Neural progenitor cell (in vitro differentiated cells): ENCODE data around the gene GSG1L. TPM values are rescaled to one million over a fixed set of nuclear protein-coding genes. Genes with fewer than 3 reads are reported as not detected.

Experiments used
- DNase-seq: peaks from one replicate; pipeline ENCODE4 v3.0.0-alpha.2; 2016; ENCODE audit warnings: low spot score
- H2AFZ ChIP-seq: fragments of 200-600 bp; sonication (generic); replicated peaks from 2 replicates; pipeline ENCODE4 v1.6.1; 2016; ENCODE audit warnings: antibody characterized with exemption
- H3F3A ChIP-seq: fragments of 200-600 bp; sonication (generic); 2 replicates; pipeline ENCODE4 v1.6.1; 2016; ENCODE audit warnings: antibody characterized with exemption, low read depth
- H3K27ac ChIP-seq: fragments of 200-600 bp; sonication (generic); 2 replicates; pipeline ENCODE4 v1.5.1; 2016; ENCODE audit warnings: mild to moderate bottlenecking
- H3K27me3 ChIP-seq: fragments of 200-600 bp; sonication (generic); 2 replicates; pipeline ENCODE4 v1.6.1; 2016; ENCODE audit warnings: mild to moderate bottlenecking, moderate library complexity
- H3K36me3 ChIP-seq: fragments of 200-600 bp; sonication (generic); 2 replicates; pipeline ENCODE4 v1.5.1; 2016
- H3K4me1 ChIP-seq: fragments of 200-600 bp; sonication (generic); 2 replicates; pipeline ENCODE4 v1.6.1; 2016; ENCODE audit warnings: mixed run types
- H3K4me2 ChIP-seq: fragments of 200-600 bp; sonication (generic); 2 replicates; pipeline ENCODE4 v1.6.1; 2016
- H3K4me3 ChIP-seq: fragments of 200-600 bp; sonication (generic); 2 replicates; pipeline ENCODE4 v1.5.1; 2016
- H3K79me2 ChIP-seq: fragments of 200-600 bp; sonication (generic); 2 replicates; pipeline ENCODE4 v1.6.1; 2016; ENCODE audit warnings: low read depth
- H3K9ac ChIP-seq: fragments of 200-600 bp; sonication (generic); 2 replicates; pipeline ENCODE4 v1.6.1; 2016
- H3K9me3 ChIP-seq: fragments of 200-600 bp; sonication (generic); 2 replicates; pipeline ENCODE4 v1.5.1; 2016; ENCODE audit warnings: low read depth
- H4K20me1 ChIP-seq: fragments of 200-600 bp; sonication (generic); 2 replicates; pipeline ENCODE4 v1.6.1; 2016; ENCODE audit warnings: low read depth
- H3K27ac Mint-ChIP-seq: 3 replicates; pipeline ENCODE4 v1.8.0; 2021; ENCODE audit warnings: mixed read lengths
- H3K27me3 Mint-ChIP-seq: 2 replicates; pipeline ENCODE4 v1.8.0; 2022; ENCODE audit warnings: low read depth, mild to moderate bottlenecking, inconsistent platforms, moderate library complexity, mixed read lengths; ENCODE audit not compliant: insufficient read depth
- H3K36me3 Mint-ChIP-seq: 3 replicates; pipeline ENCODE4 v1.8.0; 2021; ENCODE audit warnings: mixed read lengths
- H3K4me1 Mint-ChIP-seq: 3 replicates; pipeline ENCODE4 v1.8.0; 2021; ENCODE audit warnings: mixed read lengths
- H3K4me3 Mint-ChIP-seq: 3 replicates; pipeline ENCODE4 v1.8.0; 2021; ENCODE audit warnings: mild to moderate bottlenecking, moderate library complexity, mixed read lengths
- H3K9me3 Mint-ChIP-seq: 3 replicates; pipeline ENCODE4 v1.8.0; 2020; ENCODE audit warnings: mixed read lengths
- EZH2 ChIP-seq: fragments of 200-600 bp; sonication (generic); IDR thresholded peaks from 2 replicates; pipeline ENCODE4 v1.6.1; 2017; ENCODE audit warnings: antibody characterized with exemption, mild to moderate bottlenecking, moderate library complexity
- EZH2phosphoT487 ChIP-seq: fragments of 200-600 bp; sonication (generic); IDR thresholded peaks from 2 replicates; pipeline ENCODE4 v1.6.1; 2017; ENCODE audit warnings: antibody characterized with exemption
- total RNA-seq: library from RNA; depleted of rRNA; stranded (reverse); fragments of >200 nt; gene quantifications from 2 replicates; pipeline ENCODE4 v1.2.3, GENCODE V29; 2015; ENCODE audit warnings: low replicate concordance
- TF ChIP-seq, protein P1 (sequence below): fragments of 200-600 bp; sonication (generic); IDR thresholded peaks from 2 replicates; pipeline ENCODE4 v1.5.1; 2017; ENCODE audit warnings: antibody characterized with exemption, mild to moderate bottlenecking

Gene GSG1L
- total RNA-seq, 1 donor from 2014 or later, result not detected

DNA sequence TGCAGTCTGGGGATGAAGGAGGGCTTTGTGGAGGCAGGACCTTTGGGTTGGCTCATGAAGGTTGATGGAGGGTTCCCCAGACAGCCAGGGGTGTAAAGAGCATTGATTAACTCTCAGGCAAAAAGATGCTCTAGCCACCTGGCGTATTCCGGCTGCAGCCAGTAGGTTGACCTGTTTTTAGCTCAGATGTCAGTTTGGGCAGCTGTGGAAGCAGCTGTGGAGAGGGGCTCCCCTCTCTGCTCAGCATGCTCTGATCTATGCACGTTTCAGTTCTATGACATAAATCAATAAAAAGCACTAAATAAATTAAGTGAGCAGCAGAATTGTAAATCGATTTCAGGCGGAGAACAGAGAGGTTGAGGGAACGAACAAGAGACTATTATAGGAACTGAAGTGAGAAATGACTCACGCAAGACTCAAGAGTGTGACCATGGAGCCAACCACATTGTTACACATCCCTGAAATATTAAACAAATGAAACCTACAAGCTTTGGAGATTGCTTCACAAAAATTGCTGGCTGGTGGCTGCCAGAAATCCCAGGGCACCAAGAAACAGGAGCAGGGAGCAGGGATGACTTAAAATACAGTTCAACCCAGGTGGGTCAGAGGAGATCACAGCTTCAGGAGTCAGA lies 111.9 kb downstream of the GSG1L start:
- Mint-ChIP-seq H3K36me3 (peaks cover 2% of the 10 kb centered on the region), H3K27me3 (peaks cover 9% of the 10 kb centered on the region), H3K4me3 (no peak overlapping the region), H3K4me1 (no peaks in the 10 kb centered on the region), H3K9me3 (peaks cover 10% of the 10 kb centered on the region), H3K27ac (no peak overlapping the region)
- peaks cover 16% of the 10 kb centered on the region for H3K27me3 ChIP-seq
- no peak for DNase-seq
- no peaks in the 10 kb centered on the region for H3K36me3 ChIP-seq
- no peak overlapping the region for H3K4me3 ChIP-seq
- no peaks in the 10 kb centered on the region for H3F3A ChIP-seq
- TF ChIP-seq, protein P1, sequence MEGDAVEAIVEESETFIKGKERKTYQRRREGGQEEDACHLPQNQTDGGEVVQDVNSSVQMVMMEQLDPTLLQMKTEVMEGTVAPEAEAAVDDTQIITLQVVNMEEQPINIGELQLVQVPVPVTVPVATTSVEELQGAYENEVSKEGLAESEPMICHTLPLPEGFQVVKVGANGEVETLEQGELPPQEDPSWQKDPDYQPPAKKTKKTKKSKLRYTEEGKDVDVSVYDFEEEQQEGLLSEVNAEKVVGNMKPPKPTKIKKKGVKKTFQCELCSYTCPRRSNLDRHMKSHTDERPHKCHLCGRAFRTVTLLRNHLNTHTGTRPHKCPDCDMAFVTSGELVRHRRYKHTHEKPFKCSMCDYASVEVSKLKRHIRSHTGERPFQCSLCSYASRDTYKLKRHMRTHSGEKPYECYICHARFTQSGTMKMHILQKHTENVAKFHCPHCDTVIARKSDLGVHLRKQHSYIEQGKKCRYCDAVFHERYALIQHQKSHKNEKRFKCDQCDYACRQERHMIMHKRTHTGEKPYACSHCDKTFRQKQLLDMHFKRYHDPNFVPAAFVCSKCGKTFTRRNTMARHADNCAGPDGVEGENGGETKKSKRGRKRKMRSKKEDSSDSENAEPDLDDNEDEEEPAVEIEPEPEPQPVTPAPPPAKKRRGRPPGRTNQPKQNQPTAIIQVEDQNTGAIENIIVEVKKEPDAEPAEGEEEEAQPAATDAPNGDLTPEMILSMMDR, result no peak
- TF ChIP-seq EZH2 (no peak), EZH2phosphoT487 (no peak)
- H3K9me3 ChIP-seq, result peaks cover 4% of the 10 kb centered on the region
- H3K79me2 ChIP-seq, result no peaks in the 10 kb centered on the region
- H3K4me1 ChIP-seq, result no peaks in the 10 kb centered on the region
- no peak overlapping the region for H2AFZ ChIP-seq
- H3K4me2 ChIP-seq, result no peak overlapping the region
- H3K9ac ChIP-seq, result no peak overlapping the region
- no peak overlapping the region for H3K27ac ChIP-seq
- H4K20me1 ChIP-seq, result no peaks in the 10 kb centered on the region

DNA sequence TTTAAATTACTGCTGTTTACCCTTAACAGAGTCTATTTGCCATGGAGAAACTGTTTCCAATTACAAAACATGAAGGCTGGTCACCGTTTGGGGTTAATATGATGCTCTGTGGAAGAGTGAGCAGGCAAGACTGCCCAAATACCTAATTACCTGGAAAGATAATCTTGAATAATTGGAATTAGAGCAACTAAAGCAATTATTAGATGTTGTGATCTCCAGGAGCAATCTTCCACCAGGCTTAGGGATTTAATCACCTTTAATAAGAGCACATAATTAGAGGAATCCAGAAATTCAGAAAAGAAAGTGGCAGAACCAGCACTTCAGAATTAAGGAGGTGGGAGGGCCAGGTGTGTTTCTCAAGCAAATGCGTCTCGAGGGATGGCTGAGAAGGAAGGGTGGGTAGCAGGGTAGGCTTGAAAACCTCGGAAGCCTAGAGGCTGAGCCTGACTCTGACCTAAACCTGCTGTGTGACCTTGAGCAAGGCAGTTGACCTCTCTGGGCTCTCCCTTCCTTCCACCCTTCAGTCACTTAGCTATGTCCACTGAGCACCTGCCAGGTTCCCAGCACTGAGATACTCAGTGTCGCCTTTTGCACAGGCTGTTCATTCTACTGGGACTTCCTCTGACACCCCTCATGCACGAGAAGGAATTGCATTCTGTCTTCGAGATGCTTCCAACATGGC lies 113.2 kb downstream of the GSG1L start:
- no peak overlapping the region for H3K4me2 ChIP-seq
- TF ChIP-seq EZH2 (no peak), EZH2phosphoT487 (no peak)
- TF ChIP-seq, protein P1, result no peak
- H3K36me3 ChIP-seq, result no peaks in the 10 kb centered on the region
- no peak overlapping the region for H3K9ac ChIP-seq
- H4K20me1 ChIP-seq, result no peaks in the 10 kb centered on the region
- H3K9me3 Mint-ChIP-seq, result peaks cover 5% of the 10 kb centered on the region
- H3K4me1 ChIP-seq, result peaks cover 4% of the 10 kb centered on the region
- H2AFZ ChIP-seq, result no peak overlapping the region
- no peak overlapping the region for H3K27ac Mint-ChIP-seq
- peaks cover 2% of the 10 kb centered on the region for H3K36me3 Mint-ChIP-seq
- peaks cover under 1% of the 10 kb centered on the region for H3K4me1 Mint-ChIP-seq
- no peak overlapping the region for H3K4me3 ChIP-seq
- no peak for DNase-seq
- H3K79me2 ChIP-seq, result no peaks in the 10 kb centered on the region
- no peaks in the 10 kb centered on the region for H3F3A ChIP-seq
- no peak overlapping the region for H3K4me3 Mint-ChIP-seq
- peaks cover 16% of the 10 kb centered on the region for H3K27me3 ChIP-seq
- peaks cover 4% of the 10 kb centered on the region for H3K9me3 ChIP-seq
- peaks cover 9% of the 10 kb centered on the region for H3K27me3 Mint-ChIP-seq
- H3K27ac ChIP-seq, result no peak overlapping the region

- Histone ChIP-seq H3K36me3 (no peaks in the 10 kb centered on the region), H3K4me1 (peaks cover 8% of the 10 kb centered on the region), H3K9ac (no peak overlapping the region), H3K27me3 (peaks cover 4% of the 10 kb centered on the region), H3K27ac (no peak overlapping the region), H3K4me3 (no peak overlapping the region), H2AFZ (no peak overlapping the region), H3K79me2 (no peaks in the 10 kb centered on the region), H4K20me1 (no peaks in the 10 kb centered on the region), H3F3A (no peaks in the 10 kb centered on the region), H3K9me3 (no peaks in the 10 kb centered on the region), H3K4me2 (no peak overlapping the region)
- Mint-ChIP-seq H3K4me1 (peaks cover 3% of the 10 kb centered on the region), H3K9me3 (no peaks in the 10 kb centered on the region), H3K27ac (no peak overlapping the region), H3K4me3 (no peak overlapping the region), H3K27me3 (peaks cover 12% of the 10 kb centered on the region), H3K36me3 (no peaks in the 10 kb centered on the region)
- no peak for DNase-seq
- TF ChIP-seq EZH2phosphoT487 (no peak), EZH2 (no peak)
- TF ChIP-seq, protein P1, result no peak
Measured at GRCh38 chr16:27947696-27948095, 115.8 kb downstream of the GSG1L start.
